GM23338 (cell line): ENCODE measurements around the gene CPT1A.

Source experiments
- CTCF ChIP-seq, 2 experiments: fragments of 200-600 bp in 1 of 2; sonication (generic) in 1 of 2; conservative IDR thresholded peaks; 2 replicates each; pipeline versions ENCODE4 v1.5.1 to v1.6.1; 2016 to 2017; ENCODE audit warnings: antibody characterized with exemption in 2 of 2, low read depth in 2 of 2, mild to moderate bottlenecking in 2 of 2, moderate library complexity in 1 of 2
- EZH2 ChIP-seq: fragments of 200-600 bp; sonication (generic); IDR thresholded peaks from one replicate; pipeline ENCODE4 v1.8.0; 2017; ENCODE audit warnings: antibody characterized with exemption, mild to moderate bottlenecking, low read depth; ENCODE audit not compliant: unreplicated experiment
- EZH2phosphoT487 ChIP-seq: fragments of 200-600 bp; sonication (generic); IDR thresholded peaks from one replicate; pipeline ENCODE4 v1.8.1; 2018; ENCODE audit warnings: antibody characterized with exemption; ENCODE audit not compliant: unreplicated experiment
- NANOG ChIP-seq: IDR thresholded peaks from 2 replicates; pipeline ENCODE4 v1.6.1; 2016; ENCODE audit warnings: antibody characterized with exemption, borderline replicate concordance
- POLR2AphosphoS5 ChIP-seq: IDR thresholded peaks from 2 replicates; pipeline ENCODE4 v1.6.1; 2016; ENCODE audit warnings: antibody characterized with exemption, low read depth
- ZNF114 ChIP-seq: fragments of 250-450 bp; sonication (Bioruptor Pico); IDR thresholded peaks from 2 replicates; pipeline ENCODE4 v1.5.0; 2020; ENCODE audit warnings: mild to moderate bottlenecking, moderate library complexity

GRCh38 chr11:68838572-68838964 lies 3.1 kb downstream of the CPT1A start:
- TF ChIP-seq CTCF (conservative IDR thresholded peaks at IDR 0.05; ENCODE audit: low read depth in 2 of 2) (no peak), POLR2AphosphoS5 (no peak), EZH2 (no peak), NANOG (no peak), EZH2phosphoT487 (no peak), ZNF114 (CRISPR knock-in tag) (no peak)
